Measurements from ENCODE around the gene TIGD6. TPM values are rescaled to one million over a fixed set of nuclear protein-coding genes. Genes with fewer than 3 reads are reported as not detected.

Gene TIGD6
- 4.6 and 6.6 TPM in 2 replicates for total RNA-seq

GRCh38 chr5:150000256-150000989, at the start of gene TIGD6, which contains the start of gene HMGXB3:
Gene TIGD6 (minus strand): TSS chr5:150000654. CDS start chr5:149996348, 4,306 bp downstream.
Gene HMGXB3 (plus strand): TSS chr5:150000739. CDS start chr5:150004853, 4,114 bp downstream.

GRCh38 chr5:149960272-149961185, 39.9 kb downstream of the TIGD6 start, which contains the start of gene SLC26A2:
Gene SLC26A2 (plus strand): TSS chr5:149960758. CDS start chr5:149977653, 16,895 bp downstream.

GRCh38 chr5:149944666-149945065, 55.8 kb downstream of the TIGD6 start, which contains the start of gene PDE6A:
Gene PDE6A (minus strand): TSS chr5:149944793. CDS start chr5:149944673, 120 bp downstream.

Other genes starting within 250 kb of the TIGD6 start
- gene PDE6A, start 55.9 kb downstream of the TIGD6 start, total RNA-seq: not detected in 2 replicates
- 8.1 and 9.0 TPM in 2 replicates for gene SLC26A2, start 39.9 kb downstream of the TIGD6 start, total RNA-seq
- gene HMGXB3, start 85 bp upstream of the TIGD6 start, total RNA-seq: 36.3 and 38.8 TPM in 2 replicates
- gene CSF1R, start 85.9 kb upstream of the TIGD6 start, total RNA-seq: 0.18 and 0.29 TPM in 2 replicates
- 138 and 149 TPM in 2 replicates for gene PDGFRB, start 155.2 kb upstream of the TIGD6 start, total RNA-seq
- not detected in 2 replicates for gene CDX1, start 166.1 kb upstream of the TIGD6 start, total RNA-seq
- gene SLC6A7, start 189.4 kb upstream of the TIGD6 start, total RNA-seq: not detected in 2 replicates